Measurements from ENCODE around the gene LPP. TPM values are rescaled to one million over a fixed set of nuclear protein-coding genes. Genes with fewer than 3 reads are reported as not detected.

Gene LPP
- total and polyA plus RNA-seq, 2 of the 13 experiments (the other 11 are each of a cell fraction or from before 2014, with no cell fraction given): 19.2 to 29.9 TPM

- TF ChIP-seq FOXP4 (CRISPR knock-in tag; IDR thresholded peaks at IDR 0.05) (peak; percentile 99), ZNF20 (CRISPR knock-in tag; IDR thresholded peaks at IDR 0.05) (no peak), ARNT (IDR thresholded peaks at IDR 0.05) (no peak), ZNF367 (CRISPR knock-in tag; IDR thresholded peaks at IDR 0.05; ENCODE audit: borderline replicate concordance) (no peak), ZNF382 (CRISPR knock-in tag; IDR thresholded peaks at IDR 0.05; ENCODE audit: borderline replicate concordance) (no peak), SALL2 (CRISPR knock-in tag; IDR thresholded peaks at IDR 0.05) (no peak), ZNF772 (CRISPR knock-in tag; IDR thresholded peaks at IDR 0.05) (peak; percentile 87), ZNF598 (CRISPR knock-in tag; IDR thresholded peaks at IDR 0.05; ENCODE audit: borderline replicate concordance) (no peak), ZNF142 (CRISPR knock-in tag; IDR thresholded peaks at IDR 0.05) (no peak), KLF9 (CRISPR knock-in tag; IDR thresholded peaks at IDR 0.05; ENCODE audit: low read depth) (no peak), GTF2F1 (IDR thresholded peaks at IDR 0.05; ENCODE audit: low read length) (no peak), ZKSCAN5 (CRISPR knock-in tag; IDR thresholded peaks at IDR 0.05) (no peak), TIGD3 (CRISPR knock-in tag; IDR thresholded peaks at IDR 0.05; ENCODE audit: borderline replicate concordance) (no peak), THAP8 (CRISPR knock-in tag; IDR thresholded peaks at IDR 0.05; ENCODE audit: borderline replicate concordance) (no peak), HMGXB4 (CRISPR knock-in tag; IDR thresholded peaks at IDR 0.05; ENCODE audit: borderline replicate concordance in 1 of 2, low read depth in 1 of 2) (peak; percentile 27 to 47; a peak in 1 of 4 replicates), KAT2B (IDR thresholded peaks at IDR 0.05; ENCODE audit: borderline replicate concordance, low read depth, low read length) (no peak), FOXJ3 (CRISPR knock-in tag; IDR thresholded peaks at IDR 0.05; ENCODE audit: borderline replicate concordance) (peak; percentile 98)
Observed at GRCh38 chr3:188839187-188839695, 685.3 kb downstream of the LPP start (continued).
